Stimulated activated CD4-positive, alpha-beta T cell treated with anti-CD3 and anti-CD28 coated beads, Interleukin-4, amount 100 ng/mL, for 24 hours (primary cell): ENCODE measurements around the gene MAP3K19.
"Not testable (repeated sequence)": the region's sequence is repeated elsewhere in the genome, so short reads cannot be mapped to it uniquely, and the experiment has no call there.

Experiments
- DNase-seq: peaks from one replicate; pipeline ENCODE4 v3.0.0-alpha.2; 2020

MAP3K19 gene

DNA sequence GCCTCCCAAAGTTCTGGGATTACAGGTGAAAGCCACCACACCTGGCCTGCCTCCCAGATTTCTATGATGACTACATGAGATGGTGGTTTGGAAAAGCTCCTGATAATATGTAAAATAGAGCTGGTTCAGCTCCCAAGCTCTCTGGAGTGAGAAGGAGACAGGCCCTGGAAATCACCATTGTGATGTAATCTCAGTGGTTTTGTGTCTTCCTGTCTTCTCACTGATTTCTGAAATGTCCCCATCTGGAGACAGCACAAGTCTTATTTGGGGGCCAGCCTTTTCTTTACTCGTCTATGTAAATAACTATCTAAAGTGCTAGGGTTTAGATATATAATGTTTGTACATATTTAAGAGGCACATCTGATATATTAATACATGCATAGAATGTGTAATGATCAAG is 64.6 kb downstream of the MAP3K19 start:
- no peak for DNase-seq

- DNase-seq = no peak
These were observed 66.6 kb downstream of the MAP3K19 start for GRCh38 chr2:134980639-134981038.

- DNase-seq = no peak
These were observed 68.0 kb downstream of the MAP3K19 start for GRCh38 chr2:134979221-134979620.

GRCh38 chr2:134977104-134977503 is 70.1 kb downstream of the MAP3K19 start:
- DNase-seq = not testable (repeated sequence)

DNA sequence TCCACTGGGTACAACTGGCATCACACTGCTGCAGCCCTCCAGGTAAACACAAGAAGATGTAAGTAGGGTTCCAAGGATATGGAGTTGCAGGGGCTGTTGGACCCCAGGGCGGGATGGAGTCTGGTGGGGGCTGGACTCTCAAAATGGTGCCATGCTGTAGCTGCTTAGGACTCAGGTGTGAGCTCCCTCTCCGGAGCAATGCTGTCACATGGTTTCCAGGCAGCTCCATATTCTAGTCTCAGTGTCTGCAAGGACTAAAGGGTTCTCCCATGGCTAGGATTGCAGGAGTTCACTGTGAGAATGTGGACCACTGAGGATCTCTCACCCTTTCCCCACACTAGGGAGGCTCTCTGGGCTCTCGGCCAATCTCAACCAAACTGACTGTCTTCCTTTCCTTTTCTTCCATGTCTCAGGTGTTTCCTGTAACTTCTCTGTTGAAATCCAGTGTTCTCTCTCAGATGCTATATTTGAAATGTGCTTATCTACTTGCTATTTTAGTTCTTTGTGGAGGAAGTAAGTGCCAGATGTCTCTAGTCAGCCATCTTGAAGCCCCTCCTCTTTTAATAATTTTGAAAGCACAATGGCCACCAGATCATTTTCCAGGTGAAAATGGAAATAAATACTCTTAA is 71.1 kb downstream of the MAP3K19 start:
- no peak for DNase-seq

DNA sequence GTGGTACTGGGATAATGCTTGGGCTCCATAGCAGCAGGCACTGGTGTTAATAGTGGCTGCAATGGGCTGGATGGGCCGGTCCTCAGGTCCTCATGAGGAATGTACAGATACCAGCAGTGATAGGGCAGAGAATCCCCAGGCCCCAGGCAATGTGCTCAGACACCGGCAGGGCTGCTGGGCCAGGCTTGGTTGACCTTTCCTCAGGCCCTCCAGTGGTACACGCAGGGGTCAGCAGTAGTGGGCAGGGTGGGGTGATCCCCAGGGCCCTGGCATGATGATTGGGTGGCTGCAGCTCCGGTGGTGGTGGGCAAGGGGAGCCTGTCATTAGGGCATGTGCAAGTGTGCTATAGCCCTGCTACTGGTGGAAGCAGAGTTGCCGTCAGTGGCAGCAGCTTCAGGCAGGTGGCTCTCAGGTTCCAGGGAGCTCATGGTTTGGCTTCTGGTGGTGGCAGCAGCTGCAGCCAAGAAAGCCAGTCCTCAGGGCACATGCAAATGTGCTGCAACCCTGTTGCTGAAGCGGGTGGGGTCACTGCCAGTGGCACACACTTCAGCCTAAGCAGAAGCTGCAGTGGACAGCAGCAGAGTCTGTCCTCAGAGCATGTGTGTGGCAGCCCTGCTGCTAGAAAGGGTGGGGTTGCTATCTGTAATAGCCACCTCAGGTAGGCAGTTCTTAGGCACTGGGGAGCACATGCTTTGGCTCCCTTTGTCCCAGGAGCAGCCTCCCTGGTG is 71.8 kb downstream of the MAP3K19 start:
- no peak for DNase-seq

GRCh38 chr2:134973241-134974138 is 73.8 kb downstream of the MAP3K19 start:
- no peak for DNase-seq

GRCh38 chr2:134967166-134967565 is 80.1 kb downstream of the MAP3K19 start:
- not testable (repeated sequence) for DNase-seq

DNA sequence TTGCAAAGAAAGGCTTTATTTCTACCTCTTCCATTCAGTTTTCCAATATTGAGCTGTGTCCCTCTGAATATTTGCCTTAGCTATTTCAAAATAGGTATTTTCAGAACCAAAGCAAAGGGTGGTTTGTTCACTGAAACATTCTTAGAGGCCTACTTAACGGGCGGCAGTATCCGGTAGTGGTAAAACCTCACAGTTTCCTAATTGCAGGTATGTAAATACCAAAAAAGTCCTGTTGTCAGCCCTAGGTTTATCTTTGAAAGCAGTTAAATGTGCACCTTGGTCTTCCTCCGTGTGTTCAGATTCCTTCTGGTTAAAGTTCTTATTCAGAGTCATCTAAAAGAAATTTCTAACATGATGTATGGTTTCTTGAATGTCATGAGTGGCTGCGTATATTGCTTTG is 89.8 kb downstream of the MAP3K19 start:
- DNase-seq = no peak

DNA sequence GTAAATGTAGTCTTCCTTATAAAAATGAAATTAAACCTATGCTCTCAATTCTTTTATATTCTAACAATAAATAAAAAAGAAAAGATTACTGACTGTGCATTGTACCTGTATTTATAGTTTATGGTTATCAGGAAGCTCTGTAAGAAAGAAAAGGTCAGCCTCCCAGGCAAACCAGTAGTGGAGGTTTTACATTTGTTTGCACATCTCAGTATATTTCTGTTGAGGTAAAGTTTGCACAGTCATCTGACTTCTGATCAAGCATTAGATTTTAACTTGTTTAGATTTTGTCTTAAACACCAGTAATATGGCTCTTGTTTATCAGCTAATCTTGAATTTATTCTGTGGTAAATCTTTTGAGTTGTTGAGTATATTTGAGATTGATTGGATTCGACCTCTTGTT is 91.5 kb downstream of the MAP3K19 start:
- no peak for DNase-seq

DNA sequence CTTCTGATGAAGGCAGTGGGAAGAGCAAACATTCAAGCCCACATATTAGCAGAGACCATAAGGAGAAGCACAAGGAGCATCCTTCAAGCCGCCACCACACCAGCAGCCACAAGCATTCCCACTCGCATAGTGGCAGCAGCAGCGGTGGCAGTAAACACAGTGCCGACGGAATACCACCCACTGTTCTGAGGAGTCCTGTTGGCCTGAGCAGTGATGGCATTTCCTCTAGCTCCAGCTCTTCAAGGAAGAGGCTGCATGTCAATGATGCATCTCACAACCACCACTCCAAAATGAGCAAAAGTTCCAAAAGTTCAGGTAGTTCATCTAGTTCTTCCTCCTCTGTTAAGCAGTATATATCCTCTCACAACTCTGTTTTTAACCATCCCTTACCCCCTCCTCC is 93.2 kb downstream of the MAP3K19 start:
- no peak for DNase-seq

DNA sequence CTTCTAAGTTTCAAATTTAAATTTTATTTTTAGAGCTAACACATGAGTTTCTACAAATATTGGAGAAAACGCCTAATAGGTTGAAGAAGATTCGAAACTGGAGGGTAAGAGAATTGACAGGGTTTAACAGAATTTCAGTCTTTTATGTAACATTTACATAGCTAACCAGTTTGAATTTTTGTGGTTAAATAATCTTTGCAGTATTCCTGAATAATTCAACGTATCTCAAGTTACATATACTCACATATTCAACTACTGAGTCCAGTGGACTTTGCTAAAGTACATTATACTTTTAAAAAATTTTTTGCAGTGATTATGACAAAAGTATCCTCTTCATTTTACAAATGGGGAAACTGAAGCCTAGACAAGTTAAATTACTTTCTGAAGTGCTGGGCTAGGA is 94.6 kb downstream of the MAP3K19 start:
- no peak for DNase-seq

DNA sequence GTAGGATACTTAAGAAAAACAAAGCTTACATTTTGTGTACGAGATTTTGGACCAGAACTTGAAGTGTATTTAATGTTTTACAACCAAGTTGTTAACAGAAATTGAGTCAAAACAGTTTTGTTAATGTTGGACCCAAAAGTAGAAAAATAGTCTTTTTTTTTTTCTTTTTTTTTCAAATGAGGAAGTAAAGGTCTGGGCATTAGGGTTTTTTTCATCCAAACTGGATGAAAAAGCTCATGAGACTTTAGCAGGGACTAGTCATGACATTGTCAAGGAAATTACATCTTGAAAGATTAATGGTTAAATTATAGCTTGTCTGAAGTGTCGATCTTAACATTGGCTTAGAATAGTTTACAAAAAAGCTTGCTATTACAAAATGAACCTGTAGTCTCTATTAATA is 96.4 kb downstream of the MAP3K19 start:
- no peak for DNase-seq

- no peak for DNase-seq
These were observed 97.1 kb downstream of the MAP3K19 start for GRCh38 chr2:134949981-134950708.

DNA sequence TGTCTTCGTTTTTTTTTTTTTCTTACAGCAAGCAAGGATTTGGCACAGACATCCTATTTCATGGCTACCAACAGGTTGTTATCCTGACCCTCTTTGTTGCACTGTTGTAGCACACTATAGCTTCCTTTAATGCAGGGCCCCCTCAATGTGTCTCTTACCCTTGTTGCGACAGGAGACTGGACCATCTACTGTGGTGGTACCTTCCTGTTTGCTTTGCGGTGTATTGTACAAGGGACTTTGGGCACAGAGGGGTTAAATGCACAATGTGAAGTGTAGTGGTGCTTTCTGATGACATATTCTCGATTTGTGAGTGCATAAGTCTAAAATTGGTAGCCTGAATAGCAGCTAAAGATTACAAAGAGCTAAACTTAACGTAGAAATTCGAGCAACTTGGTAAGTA is 101.2 kb downstream of the MAP3K19 start:
- no peak for DNase-seq

DNA sequence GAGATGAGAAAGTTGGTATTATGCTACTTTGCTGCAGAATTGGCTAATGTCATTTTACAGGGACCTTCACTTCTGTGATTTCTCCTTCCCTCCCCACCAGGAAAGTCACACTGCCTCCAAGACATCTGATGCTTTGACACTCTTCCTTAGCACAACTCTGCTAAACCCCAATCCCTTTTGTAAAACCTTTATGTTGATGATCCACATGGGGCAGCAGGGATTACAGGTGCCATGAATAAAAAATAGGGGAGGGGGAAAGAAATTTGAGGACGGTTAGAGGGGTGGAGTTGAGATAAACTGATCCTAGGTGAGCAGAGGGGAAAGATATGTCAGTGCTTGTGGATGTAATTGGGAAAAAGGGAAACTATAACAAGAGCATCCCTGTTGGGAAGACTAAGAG is 102.3 kb downstream of the MAP3K19 start:
- DNase-seq = no peak

DNA sequence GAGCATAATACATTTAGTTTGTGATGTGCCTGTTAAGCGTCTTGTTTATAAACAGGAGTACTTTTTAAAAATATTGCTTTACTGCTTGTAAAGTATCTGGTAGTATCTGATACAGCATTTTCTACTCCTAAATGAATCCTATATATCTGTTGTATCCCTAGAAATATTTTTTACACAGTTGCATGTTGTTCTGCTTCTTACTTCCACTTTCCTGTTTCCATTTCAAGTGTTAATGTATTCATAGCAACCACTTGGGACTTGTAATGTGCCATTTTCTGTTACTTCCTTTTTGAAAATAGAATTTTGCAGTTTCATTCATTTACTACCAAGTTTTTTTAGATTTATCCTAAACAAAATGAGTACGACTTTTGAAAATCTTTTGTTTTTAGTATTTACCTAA is 103.7 kb downstream of the MAP3K19 start:
- no peak for DNase-seq

- no peak for DNase-seq
These were observed 110.6 kb downstream of the MAP3K19 start for GRCh38 chr2:134936691-134937090.

- no peak for DNase-seq
These were observed 112.6 kb downstream of the MAP3K19 start for GRCh38 chr2:134934641-134935040.

DNA sequence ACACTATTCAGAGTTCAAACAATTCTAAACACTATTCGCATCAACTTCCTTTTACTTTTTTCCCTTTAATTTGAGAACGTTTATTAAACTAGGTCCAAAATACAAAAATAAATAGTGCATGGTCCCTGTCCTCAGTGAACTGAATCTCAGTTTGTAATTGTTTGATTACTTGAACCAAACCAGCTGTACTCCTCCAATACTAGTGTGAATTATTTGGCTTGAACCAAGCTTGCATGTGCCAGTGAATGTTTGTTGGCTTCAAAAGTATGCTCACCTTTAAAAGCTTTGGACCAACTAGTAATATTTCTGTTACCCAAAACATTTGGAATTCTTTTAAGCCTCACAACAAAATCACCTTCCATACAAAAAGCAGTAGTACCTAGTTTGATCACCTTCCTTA is 113.1 kb downstream of the MAP3K19 start:
- DNase-seq = no peak

- DNase-seq = no peak
These were observed 113.5 kb downstream of the MAP3K19 start for GRCh38 chr2:134933732-134934131.

DNA sequence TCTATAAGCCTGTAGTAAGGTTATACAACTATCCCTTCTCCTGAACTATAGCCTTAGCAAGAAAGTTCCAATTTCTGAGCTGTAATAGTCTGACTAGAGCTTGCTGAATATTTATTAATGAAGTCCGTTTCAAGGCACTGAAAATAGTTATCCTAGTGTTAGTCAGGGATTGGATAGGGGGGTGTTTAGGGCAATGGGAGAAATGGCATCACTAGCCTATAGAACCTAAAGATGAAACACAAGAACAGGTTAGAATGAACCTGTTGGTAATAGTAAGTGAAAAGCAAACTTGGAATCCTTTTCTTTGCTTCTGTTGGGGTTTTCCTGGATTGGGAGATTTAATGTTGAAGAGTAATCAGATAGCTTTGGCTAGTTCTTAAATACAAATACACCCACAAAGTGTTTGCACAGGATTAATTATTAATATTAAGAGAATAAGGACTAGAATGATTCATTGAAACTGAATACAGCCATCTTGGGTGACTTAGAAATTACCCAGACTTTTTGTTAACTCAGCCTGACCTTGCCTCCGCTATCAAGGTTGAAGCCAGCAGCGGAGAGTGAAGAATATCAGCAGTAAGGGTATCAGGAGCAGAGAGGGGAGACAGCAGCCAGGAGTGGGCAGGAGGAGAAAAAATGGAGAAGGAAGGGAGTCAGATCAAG is 114.3 kb downstream of the MAP3K19 start:
- no peak for DNase-seq

DNA sequence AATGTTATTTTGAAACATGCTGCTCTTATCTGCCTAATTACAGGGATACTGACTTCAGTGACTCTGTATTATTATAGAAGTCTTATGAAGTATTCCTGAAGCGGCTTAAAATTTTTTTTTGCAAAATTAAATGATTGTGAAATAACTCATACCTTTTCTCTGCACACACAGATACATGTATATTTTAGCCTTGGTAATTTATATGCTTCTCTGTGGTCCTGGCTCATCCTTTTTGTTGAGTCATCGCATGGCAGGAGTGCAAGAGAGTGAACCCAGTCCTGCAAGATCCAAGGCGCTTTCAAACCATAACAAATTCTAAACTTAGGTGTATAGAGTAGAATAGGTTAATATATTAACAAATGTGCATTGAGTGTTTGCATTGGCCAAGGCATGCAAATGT is 120.1 kb downstream of the MAP3K19 start:
- no peak for DNase-seq
